GM21825 (cell line): Measurements from ENCODE around the gene HPSE2.

Source experiments
- ATAC-seq: cut with Tn5 transposase; IDR thresholded peaks from one replicate; pipeline ENCODE4 v1.9.1; 2021; ENCODE audit warnings: mild to moderate bottlenecking, moderate library complexity; ENCODE audit not compliant: unreplicated experiment

The HPSE2 gene

GRCh38 chr10:98713586-98713985 lies 522.1 kb downstream of the HPSE2 start:
- ATAC-seq = no peak

GRCh38 chr10:98696516-98696915 lies 539.1 kb downstream of the HPSE2 start:
- ATAC-seq = no peak

GRCh38 chr10:98694883-98695282 lies 540.8 kb downstream of the HPSE2 start:
- no peak for ATAC-seq

GRCh38 chr10:98694014-98694413 lies 541.6 kb downstream of the HPSE2 start:
- no peak for ATAC-seq

GRCh38 chr10:98687685-98688084 lies 548.0 kb downstream of the HPSE2 start:
- no peak for ATAC-seq

GRCh38 chr10:98684019-98684899 lies 551.4 kb downstream of the HPSE2 start:
- ATAC-seq = no peak

- ATAC-seq = no peak
Measured at GRCh38 chr10:98676895-98677294, 558.8 kb downstream of the HPSE2 start.

- ATAC-seq = no peak
Measured at GRCh38 chr10:98675902-98676301, 559.8 kb downstream of the HPSE2 start.

GRCh38 chr10:98673171-98673782 lies 562.4 kb downstream of the HPSE2 start:
- ATAC-seq = no peak

GRCh38 chr10:98667081-98667480 lies 568.6 kb downstream of the HPSE2 start:
- ATAC-seq = no peak

GRCh38 chr10:98666276-98666675 lies 569.4 kb downstream of the HPSE2 start:
- no peak for ATAC-seq

GRCh38 chr10:98664329-98665042 lies 571.2 kb downstream of the HPSE2 start:
- peak; percentile 54 for ATAC-seq

- ATAC-seq = no peak
Measured at GRCh38 chr10:98659951-98660350, 575.7 kb downstream of the HPSE2 start.

GRCh38 chr10:98655492-98655891 lies 580.2 kb downstream of the HPSE2 start:
- ATAC-seq = no peak

GRCh38 chr10:98649170-98649569 lies 586.5 kb downstream of the HPSE2 start:
- ATAC-seq = no peak

- no peak for ATAC-seq
Measured at GRCh38 chr10:98646998-98647917, 588.4 kb downstream of the HPSE2 start.

GRCh38 chr10:98644466-98644865 lies 591.2 kb downstream of the HPSE2 start:
- no peak for ATAC-seq

- ATAC-seq = no peak
Measured at GRCh38 chr10:98642281-98642680, 593.4 kb downstream of the HPSE2 start.

GRCh38 chr10:98638920-98639319 lies 596.7 kb downstream of the HPSE2 start:
- no peak for ATAC-seq

- ATAC-seq = no peak
Measured at GRCh38 chr10:98636921-98637329, 598.7 kb downstream of the HPSE2 start.
